ENCODE measurements around the gene COP1.

- no peak for TF ChIP-seq CTCF (IDR thresholded peaks at IDR 0.05)
- TF ChIP-seq POLR2A (IDR thresholded peaks at IDR 0.05) = no peak
These were observed 116.3 kb downstream of the COP1 start for GRCh38 chr1:176090766-176091165.

All from right lobe of liver (tissue), 4 donors.